ENCODE measurements around the gene GALNT2.

The GALNT2 gene

DNA sequence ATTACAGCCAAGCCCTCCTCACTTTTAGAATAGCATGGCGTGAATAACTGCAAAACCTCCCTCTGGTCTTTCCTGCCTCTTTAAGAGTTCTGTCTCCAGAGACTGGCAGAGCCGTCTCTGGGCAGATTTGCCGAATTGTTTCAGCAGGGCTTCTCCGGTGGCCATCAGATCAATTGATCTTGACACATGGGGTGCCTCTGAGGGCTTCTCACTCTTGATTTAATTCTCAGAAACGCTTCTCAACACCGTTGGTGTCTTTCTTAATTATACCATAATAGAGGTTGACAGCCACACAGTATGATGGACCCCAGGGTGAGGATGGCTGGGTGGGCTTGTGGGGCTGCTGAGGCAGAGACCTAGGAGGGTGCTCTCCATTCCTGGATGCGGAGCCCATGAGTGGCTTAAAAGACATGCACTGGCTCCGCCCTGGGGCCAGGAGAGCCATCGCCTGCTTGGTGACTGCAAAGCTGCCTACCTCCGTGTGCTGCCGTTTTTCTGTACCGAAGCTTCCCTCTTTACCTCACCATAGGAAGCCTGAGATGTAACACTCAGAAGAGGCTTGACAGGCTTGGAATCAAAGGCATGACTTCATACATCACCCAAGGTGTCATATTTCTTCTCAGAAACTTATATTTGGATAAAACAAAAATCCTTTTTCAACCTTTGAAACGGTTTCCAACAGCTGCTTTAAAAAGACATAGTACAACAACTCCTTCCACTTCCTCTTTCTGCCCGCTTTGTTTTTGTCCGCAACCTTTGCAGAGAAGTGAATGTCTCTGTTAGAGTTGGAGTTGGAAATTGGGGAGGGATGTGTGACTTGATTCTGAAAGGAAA lies 82.9 kb downstream of the GALNT2 start:
- DNase-seq = no peak

DNA sequence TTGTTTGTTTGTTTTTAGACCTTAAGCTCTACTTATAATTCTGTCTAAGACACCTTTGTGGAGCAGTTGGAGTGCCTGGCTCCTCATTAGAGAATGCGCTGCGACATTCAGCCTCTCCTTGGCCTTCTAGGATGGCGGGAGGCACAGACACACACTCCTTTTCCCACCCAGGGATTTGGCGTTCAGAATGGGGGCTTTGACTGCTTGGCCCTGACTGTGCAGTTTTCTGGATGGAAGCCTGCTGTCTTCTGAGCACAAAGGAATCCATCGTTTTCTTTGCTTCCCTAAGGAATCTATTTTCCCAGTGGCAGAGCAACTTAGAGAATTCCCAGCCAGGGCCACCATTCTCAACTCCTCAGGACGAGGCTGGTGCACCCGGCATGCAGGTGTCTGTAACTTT lies 83.6 kb downstream of the GALNT2 start:
- no peak for DNase-seq

DNA sequence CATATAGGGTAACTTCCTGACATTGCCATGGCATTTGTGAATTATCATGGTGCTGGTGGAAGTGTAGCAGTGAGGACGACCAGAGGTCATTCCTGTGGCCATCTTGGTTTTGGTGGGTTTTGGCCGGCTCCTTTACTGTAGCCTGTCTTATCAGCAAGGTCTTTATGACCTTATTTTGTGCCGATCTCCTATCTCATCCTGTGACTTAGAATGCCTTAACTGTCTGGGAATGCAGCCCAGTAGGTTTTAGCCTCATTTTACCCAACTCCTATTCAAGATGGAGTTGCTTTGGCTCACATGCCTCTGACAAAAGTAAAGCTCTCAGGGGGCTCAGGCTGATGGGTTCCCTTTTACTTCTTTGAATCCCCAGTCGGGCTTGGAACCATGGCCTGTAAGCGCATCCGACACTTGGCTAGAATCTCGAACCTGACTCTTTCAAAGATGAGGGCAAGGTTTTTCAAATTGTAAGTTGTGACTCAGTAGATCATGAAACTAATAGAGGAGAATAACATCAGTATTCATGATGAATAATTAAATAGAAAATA lies 85.0 kb downstream of the GALNT2 start:
- DNase-seq = no peak

DNA sequence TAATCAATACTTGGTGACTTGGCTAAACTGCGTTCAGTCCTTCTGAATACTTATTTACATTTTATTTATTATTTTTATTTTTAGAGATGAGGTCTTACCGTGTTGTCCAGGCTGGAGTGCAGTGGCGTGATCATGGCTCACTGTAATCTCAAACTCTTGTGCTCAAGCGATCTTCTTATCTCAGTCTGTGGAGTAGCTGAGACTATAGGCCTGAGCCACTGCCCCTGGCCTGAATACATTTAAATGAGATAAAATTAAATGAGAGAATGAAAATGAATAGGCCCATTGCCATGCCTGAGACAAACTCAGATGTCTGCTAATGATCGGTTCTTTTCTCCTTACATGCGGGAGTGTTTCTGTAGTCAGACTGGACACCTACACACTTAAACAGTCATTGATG lies 86.0 kb downstream of the GALNT2 start:
- DNase-seq = no peak

DNA sequence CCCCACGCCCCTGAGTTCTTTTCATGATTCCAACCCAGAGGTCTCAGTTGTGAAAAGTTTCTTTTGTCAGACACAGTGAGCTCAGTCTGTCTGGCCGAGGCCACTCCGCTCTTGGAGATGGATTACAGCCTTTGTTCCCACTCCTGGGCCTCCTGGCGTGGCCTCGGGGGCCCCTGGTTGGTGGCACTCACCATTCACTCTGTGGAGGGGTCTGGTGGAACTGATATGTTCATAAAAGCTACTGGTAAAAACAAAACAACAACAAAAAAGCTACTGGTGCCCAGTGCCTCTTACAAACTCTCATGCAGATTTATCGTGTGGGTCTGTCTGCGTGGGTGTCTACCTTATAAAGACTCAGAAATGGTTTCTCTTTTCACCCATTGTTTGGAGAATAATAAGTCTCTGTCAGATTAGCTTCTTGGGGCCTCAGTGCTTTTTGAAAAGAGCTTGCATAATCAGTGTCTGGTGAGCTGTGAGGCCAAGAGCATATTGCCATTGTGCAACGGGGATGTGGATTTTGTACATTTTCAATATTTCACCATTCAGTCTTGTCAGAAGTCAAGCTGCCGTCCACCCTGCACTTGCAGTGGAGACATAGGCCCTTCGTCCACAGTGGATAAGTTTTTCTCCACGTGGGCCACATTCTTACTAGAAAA lies 86.7 kb downstream of the GALNT2 start:
- no peak for DNase-seq

DNA sequence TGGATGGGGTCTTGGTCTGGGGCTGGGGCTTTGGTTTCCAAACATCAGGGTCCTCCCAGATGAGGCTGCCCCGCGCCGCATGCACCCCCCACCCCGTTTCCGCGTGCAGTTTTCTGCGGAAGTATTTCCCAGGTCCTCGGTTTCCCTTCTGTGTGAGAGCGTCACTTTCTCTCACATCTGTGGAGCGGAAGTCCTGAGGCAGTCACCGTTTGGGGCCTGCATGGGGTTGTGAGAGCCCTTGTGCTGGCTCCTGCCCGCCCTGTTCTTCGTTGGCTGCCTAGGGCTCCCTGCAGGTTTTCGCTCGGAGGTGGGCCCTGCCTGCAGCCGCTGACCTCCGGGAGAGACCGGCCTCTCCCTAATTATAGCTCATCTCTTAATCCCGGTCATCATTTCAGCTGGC lies 88.0 kb downstream of the GALNT2 start:
- no peak for DNase-seq

DNA sequence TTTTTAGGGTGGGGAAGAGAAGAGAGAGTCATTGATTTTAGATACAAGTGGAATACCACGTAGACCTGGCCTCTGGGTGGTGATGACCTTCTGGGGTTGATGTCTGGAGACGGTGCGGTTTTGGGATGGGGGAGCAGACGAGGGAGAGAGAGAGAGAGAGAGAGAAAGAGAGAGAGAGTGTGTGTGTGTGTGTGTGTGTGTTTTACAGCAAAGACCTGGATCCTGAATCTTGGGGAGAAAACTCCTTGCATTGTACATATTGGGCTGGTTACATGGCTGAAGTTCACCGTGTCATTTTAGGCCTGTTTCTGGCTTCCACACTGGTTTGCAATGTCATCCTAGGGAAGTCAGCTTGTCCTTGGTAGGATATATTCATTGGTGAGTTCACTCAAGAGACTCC lies 89.0 kb downstream of the GALNT2 start:
- no peak for DNase-seq

DNA sequence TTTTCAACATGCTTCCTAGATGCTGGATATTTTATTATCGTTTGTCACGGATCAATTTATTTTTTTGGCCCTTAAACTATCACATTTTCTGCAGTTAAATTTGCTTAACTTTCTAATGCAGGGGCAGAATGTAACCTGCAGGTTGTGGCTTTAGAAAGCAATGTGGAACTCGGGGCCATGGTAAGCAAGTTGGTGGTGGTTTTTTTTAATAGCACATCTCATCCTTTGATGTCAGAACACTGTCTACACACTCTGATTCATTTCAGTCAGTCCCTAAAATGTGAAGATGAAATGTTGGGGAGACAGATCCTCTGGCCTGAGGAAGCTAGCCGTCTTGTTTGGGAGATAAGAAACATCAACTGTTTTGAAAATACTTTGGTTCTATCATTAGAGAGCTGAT lies 89.5 kb downstream of the GALNT2 start:
- DNase-seq = no peak

DNA sequence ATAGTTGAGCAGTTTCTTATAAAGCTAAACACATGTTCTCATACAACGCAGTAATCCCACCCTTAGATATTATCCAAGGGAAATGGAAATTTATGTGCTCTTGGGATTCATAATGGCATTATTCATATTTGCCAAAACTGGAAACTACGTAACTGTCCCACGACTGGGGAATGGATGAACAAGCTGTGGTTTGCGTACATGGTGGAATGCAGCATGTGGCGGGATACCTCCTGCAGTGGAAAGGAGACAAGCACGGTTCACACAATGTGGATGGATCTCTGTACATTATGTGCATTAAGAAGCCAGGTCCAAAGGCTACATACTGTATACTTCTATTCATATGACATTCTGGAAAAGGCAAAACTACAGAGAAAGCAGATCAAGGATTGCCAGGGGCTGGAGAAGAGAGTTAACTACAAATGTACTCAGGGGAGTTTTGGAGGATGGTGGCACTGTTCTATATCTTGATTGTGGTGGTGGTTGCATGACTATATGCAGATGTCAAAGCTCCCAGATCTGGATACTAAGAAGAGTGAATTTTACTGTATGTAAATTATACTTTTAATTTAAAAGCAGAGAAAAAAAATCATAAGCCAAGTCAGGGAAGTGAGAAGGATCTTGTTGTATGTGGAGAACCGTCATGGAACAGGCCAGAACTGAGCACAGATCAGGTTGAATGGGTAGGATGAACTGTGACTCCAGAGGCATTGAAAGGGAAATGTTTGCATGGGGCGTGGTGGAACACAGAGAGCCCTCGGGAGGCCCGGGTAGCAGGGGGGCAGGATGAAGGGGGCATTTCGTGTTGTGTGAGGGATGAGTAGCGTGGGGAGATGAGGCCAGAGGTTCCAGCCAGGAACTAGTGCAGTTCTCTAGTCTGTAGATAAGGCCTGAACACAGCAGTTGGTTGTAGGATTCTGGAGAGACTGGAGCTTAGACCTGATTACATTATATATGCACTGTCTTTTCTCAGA lies 90.7 kb downstream of the GALNT2 start:
- DNase-seq = no peak

DNA sequence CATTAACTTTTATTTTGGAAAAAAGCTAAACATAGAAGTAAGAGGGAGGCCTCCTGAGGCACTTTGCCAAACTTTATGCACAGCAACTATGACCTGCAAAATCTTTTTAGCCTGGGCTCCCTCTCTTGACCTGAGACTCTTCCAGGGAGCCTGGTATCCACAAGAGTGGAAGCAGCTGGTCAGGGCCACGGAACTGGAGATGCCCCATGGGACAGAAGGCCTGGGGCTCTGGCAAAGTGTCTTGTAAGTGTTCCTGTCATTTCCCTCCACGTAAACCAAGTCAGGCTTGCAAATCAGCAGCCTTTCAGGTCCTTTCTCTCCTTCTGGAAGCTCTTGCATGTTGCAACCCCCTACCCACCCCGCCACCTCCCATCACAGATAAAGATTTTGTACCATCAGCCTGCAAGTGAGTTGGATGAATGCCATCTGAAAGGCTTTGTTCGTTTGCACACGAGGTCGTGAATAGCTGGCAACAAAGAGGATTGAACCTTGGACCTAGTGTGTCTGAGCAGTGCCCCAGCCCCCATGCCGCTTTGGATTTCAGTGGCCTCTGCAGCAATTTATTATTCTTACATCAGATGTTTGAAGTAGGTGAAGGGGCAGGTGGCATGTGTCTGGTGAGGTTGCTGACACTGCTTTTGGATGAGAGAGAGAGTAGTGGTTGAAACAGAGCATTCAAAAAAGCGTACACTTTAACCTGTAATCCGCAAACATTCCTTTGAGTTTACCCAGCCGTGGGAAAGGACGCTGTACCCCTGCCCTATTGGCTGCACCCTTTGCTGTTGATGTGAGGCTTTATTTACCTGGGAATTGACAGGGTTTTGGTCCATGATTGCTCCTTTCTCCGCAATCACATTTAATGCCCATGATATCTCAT lies 91.6 kb downstream of the GALNT2 start:
- DNase-seq = no peak

DNA sequence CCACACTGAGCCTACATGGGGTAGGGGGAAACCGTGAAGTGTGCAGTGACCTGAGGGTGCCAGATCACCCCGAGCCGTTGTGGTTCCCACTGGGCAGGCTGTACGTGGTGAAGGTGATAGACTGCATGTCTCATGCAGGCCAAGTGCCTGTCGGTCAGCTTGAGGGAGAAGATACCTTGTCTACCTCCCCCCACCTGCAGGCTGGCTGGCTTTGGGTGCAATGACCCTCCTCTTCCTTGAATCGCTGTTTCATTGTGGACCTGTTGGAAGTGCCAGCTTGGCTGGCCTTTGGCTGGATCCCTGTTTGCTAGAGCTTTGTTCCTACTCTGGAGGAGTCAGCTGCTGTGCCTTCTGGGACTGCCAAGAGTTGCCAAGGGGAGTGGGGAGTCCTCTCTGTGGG lies 92.5 kb downstream of the GALNT2 start:
- DNase-seq = no peak

DNA sequence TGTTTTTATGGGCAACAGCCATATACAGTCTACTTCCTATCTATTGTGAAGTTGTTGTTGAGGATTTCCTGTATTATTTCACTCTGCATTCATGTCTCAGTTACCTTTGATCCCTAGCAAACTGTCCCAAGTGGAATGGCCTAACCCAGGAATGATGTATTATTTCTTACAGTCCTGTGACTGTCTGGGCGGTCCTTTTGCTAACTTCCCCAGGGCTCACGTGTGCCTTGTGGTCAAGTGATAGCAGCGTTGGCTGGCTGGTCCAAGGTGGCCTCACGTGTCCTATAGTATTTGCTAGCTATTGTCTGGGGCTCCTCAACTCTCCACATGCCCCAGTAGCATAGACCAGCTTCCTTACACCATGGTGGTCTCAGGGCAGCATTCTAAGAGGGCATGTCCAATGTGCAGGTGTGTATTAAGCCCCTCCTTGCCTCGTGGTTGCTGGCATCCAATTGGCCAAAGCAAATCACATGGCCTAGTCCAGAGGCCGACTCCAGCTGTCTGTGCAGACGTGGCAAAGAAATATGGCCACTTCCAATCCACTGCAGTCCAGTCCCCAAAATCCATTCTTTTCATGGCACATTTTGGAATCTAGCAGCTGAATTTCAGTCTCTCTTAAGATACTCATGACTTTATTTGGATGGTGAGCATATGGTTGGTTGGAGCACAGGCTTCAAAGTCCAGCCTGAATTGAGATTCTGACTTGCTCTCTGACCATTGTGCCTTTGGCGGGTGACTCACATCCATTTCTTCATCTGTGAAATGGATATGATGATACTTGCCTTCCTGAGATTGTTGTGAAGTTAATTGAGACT lies 94.1 kb downstream of the GALNT2 start:
- no peak for DNase-seq

DNA sequence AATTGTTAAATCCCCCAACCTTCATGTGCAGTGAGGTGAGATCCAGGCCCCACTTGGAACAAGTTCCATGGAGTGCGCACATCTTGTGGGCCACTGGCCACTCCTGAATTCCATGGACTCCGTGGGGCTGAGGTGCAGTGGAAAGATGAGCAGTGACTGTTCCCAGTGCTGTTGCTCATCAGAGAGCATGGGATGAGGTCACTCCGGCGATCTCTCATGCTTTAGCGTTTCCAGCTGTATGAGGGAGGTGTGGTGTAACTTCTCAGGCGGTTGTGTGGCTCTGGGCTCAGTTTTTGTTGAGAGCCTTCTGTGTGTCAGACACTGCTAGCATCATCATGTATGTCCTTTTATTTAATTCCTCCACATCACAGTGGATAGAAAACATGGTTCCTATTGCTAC lies 96.2 kb downstream of the GALNT2 start:
- no peak for DNase-seq

DNA sequence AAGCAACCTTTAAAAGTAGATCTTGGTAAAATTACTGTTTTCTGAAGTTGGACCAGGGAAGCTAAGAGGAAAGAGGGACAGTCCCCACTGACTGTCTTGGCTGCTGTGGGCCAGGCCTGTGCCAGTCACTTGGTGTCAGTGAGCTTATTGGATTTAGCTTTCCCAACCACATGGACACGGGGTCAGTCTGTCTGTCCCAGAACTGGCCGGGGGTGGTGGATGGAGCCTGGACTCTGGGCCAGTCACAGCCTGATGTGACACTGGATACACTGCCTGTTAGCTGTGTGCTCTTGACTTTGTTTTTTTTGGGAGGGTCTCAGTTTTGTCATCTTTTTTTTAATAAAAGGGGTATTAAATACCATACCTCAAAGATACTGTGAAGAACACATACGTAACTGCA lies 96.7 kb downstream of the GALNT2 start:
- no peak for DNase-seq

DNA sequence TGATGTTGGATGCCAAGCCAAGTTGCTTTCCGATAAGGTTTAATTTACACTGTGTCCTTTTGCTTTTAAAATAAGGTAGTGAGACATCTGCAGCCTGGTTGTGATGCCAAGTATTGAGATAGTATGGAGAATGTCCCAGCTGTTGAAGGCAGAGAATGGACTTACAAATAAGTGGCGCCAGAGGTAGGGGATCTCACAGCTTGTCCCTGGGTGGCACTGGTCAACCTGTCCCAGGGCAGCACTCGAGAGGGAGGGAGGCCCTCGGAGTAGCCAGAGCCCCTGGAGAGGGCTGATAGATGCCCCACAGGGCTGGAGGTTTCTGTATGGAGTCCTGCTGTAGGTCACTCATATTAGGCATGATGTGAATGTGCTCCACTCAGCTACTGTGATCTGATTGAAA lies 98.5 kb downstream of the GALNT2 start:
- DNase-seq = no peak

DNA sequence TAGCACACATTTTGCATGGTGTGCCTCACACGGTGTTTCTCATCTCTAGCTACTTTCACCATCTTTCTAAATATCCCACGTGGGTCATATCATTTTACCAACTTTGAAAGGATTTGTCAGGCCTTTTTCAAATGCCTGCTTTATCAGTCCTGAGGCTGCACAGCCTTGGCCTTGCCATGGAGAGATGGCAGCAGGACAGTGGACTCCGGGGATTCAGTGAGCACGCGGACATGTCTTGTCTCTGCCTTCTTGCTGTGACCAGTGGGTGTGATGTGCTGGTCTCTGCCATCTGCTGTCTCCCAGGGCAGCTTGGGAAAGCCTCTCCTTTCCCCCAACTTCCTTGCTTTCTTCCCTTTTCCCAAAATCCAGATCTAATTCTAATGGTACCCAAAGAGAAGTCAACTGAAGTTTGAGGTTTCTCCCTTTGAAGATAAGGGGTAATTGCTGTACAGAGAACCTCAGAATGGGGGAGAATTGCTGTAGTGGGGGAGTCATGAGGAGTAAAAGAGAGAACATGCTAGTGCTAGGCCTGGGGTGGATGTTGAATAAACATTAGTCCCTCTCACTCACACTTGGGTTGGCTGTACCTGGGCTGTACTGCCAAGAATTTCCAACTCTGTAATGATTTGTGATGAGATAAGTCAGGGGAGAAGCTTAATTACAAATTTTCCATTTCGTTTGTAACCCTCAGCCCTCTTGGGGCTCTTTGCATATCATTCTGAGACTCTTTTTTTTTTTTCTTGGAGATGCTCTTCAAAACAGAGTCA lies 99.5 kb downstream of the GALNT2 start:
- no peak for DNase-seq

DNA sequence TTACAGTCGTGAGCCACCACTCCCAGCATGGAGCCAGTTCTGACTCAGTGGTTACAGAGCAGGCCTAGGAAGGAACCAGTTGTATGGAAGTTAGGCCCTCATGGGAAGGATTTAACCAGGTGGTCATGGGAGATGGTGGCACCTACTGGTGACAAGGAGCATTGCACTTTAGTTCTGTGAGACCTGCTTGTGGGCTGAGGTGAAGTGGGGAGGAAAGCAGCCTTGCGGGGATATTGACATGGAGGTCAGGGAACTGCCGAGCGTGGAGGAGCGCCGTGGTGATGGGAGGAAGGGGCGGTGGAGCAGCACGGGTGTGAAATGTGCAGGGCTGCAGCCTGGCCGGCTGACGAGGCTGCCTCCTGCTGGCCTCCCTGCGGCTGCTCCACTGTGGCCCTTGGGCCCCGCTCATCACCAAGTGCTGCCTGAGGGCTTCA lies 100.4 kb downstream of the GALNT2 start:
- DNase-seq = peak; percentile 41

DNA sequence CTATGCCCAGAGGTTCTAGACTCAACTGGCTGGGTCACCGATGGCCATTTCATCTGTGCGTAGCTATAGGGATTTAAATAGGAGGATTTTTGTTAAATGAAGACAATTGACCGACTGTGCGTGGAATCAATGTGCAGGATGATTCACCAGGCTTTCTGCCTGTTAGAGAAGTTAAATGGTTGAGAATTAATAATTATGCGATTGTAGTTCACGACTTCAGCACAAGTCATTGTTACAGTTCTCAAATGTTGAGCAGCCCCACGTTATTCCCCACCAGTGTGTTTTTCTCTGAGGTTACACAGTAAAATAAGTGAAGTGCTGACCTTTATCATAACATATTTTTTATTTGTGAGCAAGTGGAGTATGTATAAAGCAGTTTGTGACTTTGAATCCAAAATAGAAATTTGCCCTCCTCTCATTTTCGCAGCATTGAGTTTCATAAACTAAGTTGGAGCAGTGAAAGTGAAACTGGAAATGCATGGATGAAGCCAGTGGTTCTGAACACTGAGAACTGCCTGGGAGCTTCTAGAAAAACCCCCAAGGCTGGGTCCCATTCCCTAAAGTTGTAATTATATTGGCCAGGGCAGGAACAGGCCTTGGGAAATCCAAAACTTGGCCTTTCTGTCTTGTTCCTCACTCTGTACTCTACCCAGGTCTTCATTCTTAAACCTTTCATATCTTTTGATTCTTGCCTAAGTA lies 102.6 kb downstream of the GALNT2 start:
- no peak for DNase-seq

DNA sequence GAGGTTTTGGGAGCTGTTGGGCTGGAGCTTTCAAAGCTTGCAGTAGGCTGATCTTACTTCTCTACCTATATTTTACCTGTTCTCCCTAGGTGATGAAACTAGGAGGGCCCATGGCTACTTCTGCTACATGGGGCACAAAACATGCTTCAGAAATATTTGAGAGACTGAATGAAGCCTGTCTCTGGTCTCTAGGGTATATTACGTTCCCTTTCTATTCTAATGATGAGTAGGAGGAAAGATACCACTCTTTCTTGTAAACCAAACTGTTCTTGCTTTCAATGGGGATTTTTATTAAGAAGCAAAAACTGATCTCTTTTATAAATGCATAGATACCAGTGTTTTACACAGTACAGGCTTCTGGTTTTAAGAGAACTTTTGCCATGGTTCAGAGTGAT lies 103.1 kb downstream of the GALNT2 start:
- DNase-seq = no peak

DNA sequence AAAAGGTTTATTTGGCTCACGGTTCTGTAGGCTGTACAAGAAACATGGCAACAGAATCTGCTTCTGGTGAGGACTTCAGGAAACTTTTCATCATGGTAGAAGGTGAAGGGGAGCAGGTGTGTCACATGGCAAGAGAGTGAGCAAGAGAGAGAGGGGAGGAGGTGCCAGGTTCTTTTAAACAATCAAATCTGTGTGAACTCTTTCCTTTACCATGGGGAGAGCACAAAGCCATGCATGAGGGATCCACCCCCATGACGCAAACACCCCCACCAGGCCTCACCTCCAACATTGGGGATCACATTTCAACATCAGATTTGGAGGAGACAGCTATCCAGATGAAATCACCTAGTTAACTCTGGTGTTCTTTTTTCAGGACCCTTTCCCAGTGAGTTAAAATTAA lies 103.6 kb downstream of the GALNT2 start:
- DNase-seq = no peak

Measured in activated naive CD4-positive, alpha-beta T cell treated with Interleukin-2 at 50 U/mL for 16 hours (primary cell).